ENCODE measurements around the gene ATG4C.

Gene ATG4C

GRCh38 chr1:62905309-62905708, 121.4 kb downstream of the ATG4C start:
- no peak for DNase-seq (ENCODE audit: low read depth)

GRCh38 chr1:62905872-62906271, 121.9 kb downstream of the ATG4C start:
- DNase-seq (ENCODE audit: low read depth): no peak

- DNase-seq (ENCODE audit: low read depth): no peak
Observed at GRCh38 chr1:62906428-62906886, 122.5 kb downstream of the ATG4C start.

DNA sequence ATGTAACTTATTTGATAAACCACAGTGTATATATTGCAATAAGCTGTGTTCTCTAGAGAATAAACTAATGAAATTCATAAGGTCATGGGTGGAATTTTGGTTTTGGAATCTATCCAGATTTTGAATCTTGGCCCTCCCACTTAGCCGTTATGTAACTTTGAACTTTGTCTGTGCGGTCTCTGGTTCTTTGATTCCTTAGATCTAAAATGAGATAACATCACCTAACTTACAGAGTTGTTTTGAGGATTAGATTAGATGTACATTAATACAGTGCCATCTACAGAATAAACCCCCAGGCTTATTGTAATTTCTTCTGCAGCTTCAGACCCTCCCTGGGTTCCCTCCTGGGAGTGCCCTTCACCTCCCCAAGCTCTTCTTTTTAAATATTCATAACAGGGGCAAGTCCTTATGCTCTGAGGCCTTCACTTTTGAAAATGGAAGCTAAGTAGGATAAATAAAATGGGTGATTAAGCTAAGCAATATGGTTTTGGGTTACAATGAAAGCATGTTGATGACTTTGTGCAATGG, 124.3 kb downstream of the ATG4C start:
- DNase-seq (ENCODE audit: low read depth): no peak

- no peak for DNase-seq (ENCODE audit: low read depth)
Observed at GRCh38 chr1:62912028-62912638, 128.2 kb downstream of the ATG4C start.

Data from stimulated activated CD8-positive, alpha-beta memory T cell treated with anti-CD3 and anti-CD28 coated beads, Interleukin-15, amount 100 ng/mL, for 1 hour (primary cell).